HG03460 (cell line): ENCODE results near the gene ABI1.
"Not testable (repeated sequence)": the region's sequence is repeated elsewhere in the genome, so short reads cannot be mapped to it uniquely, and the experiment has no call there.

Experiments
- ATAC-seq: cut with Tn5 transposase; IDR thresholded peaks from one replicate; pipeline ENCODE4 v1.9.1; 2021; ENCODE audit not compliant: unreplicated experiment

The ABI1 gene

DNA sequence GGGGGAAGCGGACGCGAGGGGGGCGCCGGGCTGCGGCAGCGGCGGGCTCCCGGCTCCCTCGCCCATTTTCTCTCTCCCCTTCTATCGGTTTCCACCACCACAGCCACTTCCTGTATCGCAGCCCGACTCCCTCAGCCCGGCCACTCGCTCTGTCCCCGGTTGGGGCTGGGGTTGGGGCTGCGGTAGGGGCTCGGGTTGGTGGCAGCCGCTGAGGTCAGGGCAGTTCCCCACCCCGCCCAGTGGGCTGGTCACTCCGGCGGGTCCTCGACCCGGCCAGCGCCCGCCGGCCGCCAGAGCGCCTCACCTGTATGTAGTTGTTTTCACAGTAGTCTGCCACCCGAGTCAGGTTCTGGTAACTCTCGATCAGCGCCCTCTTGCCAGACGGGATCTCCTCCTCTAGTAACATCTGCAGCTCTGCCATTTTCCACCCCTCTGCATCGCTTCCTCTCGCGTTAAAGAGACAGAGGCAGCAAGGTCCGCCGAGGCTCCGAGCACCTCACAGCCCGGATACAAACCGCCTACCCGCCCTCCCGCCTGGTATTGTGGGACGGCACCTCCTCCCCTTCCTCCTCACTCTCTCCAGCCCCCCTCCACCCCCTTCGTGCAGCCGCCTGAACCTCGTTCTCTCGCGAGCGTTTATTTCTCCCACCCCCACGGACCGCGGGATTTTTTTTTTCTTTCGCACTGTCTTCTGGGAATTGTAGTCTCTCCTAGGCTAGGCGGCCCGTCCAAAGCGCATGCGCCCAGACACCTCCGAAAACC is at the start of gene ABI1:
TSS of gene ABI1 (minus strand) at position 516 of the 762 bp plus-strand sequence. CDS start at position 421, 95 bp downstream.
- peak; percentile 65 for ATAC-seq

DNA sequence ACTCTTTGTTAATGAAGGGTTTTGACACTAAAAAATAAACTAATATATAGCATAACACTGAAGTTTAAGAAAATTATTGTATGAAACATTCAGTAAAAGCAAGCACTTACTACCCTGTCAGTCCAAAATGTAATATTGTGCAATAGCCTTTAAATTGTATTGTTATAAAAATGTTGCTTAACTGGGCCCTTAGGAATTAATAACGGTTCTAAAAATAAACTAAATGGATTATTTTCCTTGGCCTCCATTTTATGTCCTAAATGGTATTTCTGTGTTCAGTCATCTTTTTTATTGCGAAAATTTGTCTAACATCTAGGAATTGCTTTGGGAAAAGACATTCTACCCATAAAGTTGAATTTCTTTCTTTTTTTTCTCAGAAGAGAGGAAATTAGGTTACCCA is 49.0 kb upstream of the ABI1 start:
- no peak for ATAC-seq

DNA sequence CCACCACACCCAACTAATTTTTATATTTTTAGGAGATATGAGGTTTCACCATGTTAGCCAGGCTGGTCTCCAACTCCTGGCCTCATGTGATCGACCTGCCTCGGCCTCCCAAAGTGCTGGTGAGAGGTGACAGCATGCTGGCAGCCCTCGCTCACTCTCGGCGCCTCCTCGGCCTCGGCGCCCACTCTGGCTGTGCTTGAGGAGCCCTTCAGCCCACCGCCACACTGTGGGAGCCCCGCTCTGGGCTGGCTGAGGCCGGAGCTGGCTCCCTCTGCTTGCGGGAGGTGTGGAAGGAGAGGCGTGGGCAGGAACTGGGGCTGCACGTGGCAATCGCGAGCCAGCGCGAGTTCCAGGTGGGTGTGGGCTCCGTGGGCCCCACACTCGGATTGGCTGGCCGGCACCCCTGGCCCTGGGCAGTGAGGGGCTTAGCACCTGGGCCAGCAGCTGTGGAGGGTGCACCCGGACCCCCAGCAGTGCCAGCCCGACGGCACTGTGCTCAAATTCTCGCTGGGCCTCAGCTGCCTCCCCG is 44.6 kb upstream of the ABI1 start:
- ATAC-seq, result not testable (repeated sequence)

DNA sequence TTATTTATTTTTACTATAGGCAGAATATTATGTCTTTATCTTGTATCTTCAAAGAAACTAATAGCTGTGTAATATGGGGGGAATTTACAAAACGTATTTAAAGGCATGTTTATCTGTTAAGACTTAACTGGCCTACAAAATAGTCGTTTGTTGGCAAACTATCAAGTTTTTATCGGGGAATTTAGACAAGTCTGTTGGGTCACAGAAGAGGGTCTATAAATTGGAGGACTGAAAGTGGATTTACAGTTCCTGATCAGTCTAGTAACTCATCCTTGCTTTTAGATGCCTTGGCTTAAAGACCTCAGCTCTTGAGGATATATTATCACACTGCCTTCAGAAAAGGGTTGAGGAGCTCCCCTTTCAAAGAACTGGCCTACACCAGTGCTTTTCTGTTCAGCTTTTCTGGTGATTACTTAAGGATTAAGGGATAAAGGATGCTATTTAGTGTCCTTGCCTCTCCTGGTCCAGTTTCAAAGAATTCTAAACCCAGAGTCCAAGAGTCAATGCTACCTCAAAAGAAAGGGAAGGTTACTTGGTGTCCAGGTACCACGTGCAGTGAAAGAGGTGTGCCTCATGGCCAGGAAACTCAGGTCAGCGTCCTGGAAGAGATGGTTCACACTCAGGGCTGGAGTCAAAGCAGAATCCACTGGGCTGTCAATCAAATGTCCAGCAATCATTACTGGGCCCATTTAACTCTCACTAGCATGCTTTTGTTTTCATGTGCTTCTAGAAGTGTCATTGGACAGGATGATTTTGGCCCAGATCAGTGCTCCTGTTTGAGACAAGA is 42.9 kb upstream of the ABI1 start:
- no peak for ATAC-seq

DNA sequence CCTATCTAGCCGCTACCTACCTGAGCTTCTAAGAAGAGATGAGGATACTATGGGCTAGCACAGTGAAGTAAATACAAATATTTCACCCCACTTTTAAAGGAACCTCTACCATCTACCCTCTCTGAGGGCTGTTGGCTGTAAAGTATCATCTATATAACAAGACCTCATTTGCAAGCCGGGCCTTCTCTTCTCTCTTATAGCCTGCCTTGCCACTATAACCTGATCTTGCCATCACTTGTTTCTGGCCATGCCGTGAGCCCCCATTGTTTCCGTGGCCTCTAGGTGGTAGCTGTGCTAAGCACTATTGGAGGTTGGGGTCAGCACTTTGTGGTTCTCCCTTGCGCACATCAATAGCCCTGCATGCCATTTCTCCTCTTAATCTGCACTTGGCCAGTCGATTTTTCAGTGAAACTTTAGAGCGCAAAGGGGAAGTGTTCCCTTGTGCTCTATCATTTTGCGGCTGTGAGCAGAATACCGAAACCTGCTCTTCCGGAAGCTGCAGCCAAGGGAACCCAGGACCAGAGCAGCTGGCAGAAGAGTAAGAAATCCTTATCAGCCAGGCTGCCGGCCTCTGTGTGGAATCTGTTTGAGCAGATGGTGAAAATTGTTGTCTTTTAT is 31.7 kb upstream of the ABI1 start:
- ATAC-seq, result not testable (repeated sequence)

DNA sequence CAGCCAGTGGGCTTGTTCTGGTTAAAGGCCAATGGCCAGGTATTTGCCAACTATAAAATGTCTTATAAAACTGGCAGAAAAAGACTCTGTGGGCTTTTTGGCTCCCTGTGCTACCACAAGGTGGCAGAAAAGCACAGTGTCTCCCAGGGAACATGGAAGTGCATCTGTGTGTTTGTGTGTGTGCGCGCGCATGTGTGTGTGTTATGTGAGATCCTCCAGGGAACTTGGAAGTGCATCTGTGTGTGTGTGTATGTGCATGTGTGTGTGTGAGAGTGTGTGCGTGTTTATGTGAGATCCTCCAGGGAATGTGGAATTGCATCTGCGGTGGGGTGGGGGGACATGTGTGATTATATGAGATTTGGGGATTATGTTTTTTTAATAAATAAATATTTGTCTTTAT is 30.2 kb upstream of the ABI1 start:
- ATAC-seq, result no peak

DNA sequence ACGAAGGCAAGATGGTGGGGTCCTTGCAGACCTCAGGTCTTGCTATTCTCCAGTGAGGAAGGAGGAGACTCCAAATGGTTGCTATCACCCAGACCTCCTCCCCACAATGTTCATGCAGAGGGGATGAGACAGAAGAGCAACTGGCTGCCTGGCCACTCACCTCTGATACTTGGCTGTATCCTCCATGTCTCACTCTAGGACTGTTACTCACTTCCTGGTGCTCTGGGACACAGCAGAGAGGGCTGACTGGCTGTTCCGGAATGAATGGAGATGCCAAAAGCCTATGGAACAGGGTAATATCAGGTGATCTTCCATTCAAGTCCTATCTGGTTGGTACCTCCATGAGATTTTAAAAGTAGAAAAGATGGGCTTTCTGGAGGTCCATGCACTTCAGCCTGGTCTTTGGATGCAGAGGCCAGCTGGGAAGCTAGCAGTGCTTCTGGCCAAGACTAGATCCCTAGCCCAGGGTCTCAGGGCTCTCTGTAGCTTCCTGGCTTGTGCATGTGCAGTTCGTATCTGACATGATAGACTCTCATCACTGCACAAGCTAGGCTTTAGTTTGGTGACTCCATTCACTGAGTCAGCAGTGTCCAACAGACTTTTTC is 27.0 kb upstream of the ABI1 start:
- no peak for ATAC-seq

DNA sequence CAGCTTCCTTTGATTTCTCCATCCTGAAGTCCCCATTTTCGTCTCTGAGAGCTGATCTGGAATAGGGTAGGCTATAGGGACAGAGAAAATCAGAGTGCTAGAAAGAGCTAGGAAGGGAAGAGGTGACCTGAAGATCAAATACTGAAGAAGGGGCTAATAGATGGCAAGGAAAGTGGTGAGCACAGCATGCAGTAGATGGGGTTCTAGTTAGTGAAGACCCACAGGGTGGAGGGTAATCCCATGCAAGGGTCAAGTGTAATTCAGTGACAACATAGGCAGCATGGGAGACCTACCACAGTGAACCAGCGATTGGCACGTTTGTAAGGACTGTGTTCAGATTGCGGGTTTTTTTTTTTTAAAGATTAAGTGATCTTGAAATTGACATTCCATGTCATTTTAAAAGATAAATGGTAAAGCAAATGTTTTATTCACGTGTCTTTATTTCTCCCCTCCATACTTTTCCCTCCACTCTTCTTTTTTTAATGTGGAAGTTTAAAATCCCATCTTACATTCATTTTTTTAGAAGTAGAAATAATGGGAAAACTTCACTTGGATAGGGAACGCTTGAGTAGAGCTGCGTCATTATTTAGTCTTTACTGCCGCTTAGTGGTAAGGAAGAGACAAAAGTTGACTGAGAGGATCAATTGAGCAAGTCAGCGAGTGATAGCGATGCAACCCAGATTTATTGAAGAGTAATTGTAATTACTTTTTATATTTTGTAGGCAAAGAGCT is 21.0 kb upstream of the ABI1 start:
- ATAC-seq, result peak; percentile 61

DNA sequence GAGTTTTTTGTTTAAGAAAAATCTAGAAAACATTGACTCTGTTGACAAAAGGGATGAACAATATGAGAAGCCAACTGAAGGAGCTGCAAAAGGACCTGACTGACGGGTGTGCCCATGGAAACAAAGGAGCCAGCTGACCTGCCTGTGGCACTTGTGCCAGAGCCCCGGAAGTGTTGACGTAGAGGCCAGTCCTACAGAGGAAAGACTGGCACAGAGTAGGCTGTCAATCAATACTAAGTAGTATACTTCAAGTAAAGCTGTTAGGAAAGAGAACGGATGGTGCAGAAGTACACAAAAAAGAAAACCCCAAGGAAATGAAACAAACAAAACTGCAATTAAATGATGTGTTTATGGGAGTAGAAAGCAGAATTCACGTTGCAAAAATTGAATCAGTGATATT is 19.0 kb upstream of the ABI1 start:
- no peak for ATAC-seq

DNA sequence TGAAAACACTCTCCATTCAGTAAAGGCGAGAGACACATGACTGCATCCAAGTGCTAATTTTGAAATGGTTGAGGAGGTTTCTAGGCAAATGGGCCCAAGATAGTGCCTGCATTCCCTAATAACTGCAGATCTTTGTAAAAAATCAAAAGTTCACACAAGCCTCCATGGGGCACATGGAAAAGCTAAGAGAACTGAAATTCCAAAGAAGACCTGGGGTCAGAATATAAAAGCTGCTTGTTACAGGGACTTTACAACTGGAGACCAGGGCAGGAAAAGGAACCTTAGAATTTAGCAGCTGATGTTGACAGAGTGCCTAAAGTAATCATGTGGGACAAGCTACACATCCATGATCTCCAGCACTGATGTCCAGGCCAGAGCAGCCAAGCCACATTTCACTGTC is 10.0 kb upstream of the ABI1 start:
- ATAC-seq, result no peak

DNA sequence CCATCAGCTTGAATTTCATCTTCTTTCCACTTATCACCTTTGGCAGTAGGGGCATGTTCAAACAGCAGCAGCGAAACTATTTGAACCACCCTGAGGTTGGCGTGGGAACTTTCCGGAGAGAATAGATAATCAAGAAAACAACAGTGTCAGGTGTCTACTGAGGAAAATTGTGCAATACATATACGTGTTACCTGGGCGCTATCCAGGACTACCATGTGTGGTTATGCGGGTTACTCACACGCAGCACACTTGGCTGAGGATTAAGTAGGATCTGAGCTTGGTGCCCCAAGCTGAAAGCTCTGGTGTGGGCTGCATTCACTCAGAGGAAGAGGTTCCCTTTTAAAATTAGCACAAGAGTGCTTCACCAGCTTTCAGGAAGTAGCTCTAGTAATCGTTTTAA is 8.8 kb upstream of the ABI1 start:
- ATAC-seq, result no peak

DNA sequence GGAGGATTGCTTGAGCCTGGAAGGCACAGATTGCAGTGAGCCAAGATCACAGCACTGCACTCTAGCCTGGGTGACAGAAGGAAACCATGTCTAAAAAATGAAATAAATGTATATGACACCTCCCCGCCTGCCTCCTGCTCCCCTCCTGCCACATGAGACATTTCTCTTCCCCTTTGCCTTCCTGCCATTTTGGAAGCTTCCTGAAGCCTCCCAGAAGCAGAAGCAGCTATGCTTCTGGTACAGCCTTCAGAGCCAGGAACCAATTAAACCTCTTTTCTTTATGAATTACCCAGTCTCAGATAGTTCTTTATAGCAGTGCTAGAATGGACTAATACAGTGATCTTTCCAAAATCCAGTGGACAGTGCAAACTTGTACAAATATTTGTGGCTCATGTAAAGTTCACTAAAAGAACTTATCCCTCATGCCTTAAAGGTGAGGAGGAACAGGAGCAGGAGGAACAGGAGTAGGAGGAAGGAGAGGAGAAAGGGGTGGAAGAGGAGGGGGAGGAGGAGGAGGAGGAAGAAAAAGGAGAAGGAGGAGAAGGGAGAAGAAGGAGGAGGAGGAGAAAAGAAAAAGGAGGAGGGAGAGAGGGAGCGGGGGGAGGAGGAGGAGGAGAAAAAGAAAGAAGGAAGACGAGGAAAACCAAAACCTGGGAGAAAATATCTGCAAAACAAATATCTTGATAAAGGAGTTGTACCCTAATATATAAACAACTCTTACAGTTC is 2.8 kb upstream of the ABI1 start:
- no peak for ATAC-seq

DNA sequence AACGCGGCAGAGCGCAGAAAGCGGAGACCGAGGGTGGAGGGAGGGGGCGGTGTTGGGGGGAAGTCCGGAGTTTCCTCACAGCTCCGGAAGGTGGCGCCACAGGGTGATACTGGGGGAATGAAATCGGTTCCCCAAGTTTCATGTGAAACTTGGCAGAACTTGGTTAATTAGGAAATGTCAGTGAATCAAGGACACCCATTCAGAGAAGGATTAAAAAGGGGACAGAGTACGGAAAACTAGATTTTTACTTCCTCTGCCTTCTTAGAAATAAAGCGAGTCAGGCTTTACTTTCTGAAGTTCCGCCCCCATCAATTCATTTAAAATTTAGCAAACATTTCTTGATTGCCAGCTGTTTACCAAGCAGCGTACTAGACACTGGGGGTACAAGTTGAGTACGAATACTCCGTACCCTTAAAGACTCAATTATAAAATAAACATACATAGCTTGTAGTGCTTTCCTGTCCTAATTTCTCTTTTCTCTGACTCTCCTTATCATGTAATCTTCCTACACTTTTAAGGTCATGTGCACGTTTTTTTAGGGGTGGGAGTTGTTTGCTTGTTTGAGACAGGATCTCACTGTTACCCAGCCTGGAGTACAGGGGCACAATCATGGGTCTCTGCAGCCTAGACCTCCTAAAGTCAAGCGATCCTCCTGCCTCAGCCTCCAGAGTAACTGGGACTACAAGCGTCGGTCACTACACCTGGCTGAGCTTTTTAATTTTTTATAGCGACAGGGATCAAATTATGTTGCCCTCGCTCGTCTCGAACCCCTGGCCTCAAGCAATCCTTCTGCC is 644 bp upstream of the ABI1 start:
- no peak for ATAC-seq

DNA sequence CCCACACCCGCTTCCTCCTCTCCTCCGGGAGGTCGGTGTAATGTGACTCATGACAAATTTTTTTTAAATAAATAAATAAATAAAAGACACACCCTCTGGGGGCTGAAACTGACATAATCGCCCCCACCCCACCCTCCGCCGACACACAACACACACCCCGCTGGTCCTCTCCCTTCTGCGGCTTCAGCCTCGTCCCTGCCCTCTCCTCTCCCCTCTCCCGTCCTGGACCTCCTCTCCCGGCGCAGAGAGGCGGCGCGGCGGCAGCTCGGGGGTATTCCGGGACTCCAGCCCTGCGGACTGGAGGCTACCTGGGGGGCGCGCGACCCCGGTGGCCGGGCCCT is 686 bp downstream of the ABI1 start:
- ATAC-seq, result peak; percentile 18

DNA sequence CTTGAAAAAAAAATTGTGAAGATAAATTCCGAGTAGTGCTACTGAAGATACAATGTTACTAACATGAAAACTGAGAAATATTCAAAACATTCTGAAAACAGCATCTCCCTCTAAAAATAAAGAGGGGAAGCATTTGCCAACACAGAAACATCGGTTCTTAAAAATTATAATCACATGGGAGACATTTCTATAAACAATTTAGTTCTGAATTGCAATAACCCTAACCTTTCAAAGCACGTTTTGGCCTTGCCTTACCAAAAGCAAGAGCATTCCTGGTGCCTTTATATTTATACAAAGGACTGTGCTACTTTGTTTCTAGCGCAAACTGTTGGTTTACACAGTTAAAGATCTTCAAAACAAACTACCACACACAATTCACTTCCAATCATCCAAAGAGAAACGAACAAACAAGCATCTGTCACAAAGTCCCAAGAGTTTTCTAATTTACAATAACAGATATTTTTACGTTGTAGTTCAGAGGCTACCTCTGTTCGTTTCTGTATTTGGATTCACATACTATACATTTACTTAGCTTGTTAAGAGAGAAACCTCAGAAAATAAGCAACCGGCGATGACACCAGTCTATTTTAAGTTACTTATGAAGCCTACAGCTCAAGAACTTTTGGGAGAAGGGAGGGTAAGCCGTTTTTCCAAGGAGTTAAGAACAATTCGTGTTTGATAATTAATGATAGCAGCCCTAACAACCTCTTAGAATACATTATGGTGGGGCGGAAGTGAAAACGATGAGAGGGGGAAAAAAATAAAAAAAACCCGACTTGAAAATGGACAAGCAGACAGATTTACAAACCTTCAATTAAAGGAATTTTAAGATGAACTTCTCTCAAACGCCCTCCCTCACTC is 1.3 kb downstream of the ABI1 start:
- no peak for ATAC-seq

DNA sequence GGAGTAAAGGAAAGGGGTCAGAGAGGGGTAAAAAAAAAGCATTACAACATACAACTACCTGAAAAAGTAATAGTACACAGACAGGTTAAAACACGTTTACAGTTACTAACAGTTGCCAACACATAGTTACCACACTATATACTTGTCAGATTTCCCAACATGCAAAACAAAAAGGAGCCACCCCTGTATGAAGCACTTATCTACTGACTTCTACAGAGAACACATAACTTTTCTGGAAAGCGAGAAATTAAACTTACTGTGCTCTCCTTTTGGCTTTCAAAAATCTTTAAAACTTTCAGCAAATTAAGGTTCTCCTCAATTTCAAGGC is 2.1 kb downstream of the ABI1 start:
- no peak for ATAC-seq

DNA sequence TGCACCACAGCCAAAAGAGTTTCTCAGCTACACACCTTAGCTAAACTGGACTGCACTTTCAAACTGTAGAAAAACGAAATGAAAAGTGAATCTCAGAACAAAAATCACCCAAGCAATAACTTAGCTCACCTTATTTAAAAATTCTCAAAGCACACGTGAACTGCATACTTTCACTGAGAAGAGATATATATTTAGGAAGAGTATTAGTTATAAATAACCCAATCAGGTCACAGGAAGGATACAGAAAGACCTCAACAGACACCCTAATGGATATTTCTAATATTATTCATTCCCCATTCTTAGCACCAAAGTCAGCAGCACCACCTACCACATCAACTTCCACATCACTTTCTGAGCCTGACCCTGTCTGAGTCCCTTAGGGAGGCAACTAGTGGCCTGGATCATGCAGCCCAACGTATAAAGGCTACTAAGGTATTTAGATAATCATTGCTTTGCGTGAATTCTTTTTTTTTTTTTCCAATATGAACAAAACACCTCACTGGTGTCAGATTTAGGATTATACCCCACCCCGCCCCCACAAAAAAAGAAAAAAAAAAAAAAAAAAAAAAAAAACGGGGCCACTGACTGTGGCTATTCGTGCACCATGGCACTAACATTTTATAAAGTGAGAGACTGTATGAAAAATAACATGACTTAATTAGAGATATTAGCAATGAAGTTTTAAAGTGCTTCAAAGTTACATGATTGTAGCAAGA is 2.6 kb downstream of the ABI1 start:
- no peak for ATAC-seq

DNA sequence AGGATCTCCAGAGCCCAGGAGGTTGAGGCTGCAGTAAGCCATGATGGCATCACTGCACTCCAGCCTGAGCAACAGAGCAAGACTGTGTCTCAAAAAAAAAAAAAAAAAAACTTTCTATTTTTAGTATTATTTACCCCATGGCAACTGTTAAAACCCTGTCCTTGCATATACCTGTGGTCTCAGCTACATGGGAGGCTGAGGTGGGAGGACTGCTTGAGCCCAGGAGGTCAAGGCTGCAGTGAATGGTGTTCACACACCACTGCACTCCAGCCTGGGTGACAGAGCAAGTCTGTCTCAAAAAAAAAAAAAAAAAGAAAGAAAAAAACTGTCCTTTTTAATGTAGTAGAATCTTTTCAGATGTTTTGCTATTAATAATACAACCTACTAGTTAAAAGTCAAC is 3.2 kb downstream of the ABI1 start:
- not testable (repeated sequence) for ATAC-seq
